KBM-7 (cell line): Measurements from ENCODE around the gene PAX3.

Experiments used
- DNase-seq: peaks from one replicate; pipeline ENCODE4 v3.0.0-alpha.2; 2015
- in situ Hi-C: fragments of 300-500 bp; cut with MboI; formaldehyde crosslinking; loops from 2 replicates; pipeline ENCODE4 v1.14.3; 2020; ENCODE audit warnings: low sequenced_read_pairs, low pct_unique_long_range_greater_than_20kb, mixed read lengths

The PAX3 gene

GRCh38 chr2:222298311-222299150 lies at the start of gene PAX3:
Gene PAX3 (minus strand): TSS chr2:222298998. CDS start chr2:222298615, 383 bp downstream.
- in situ Hi-C loops: no loop called here
- no peak for DNase-seq

- DNase-seq: no peak
- in situ Hi-C loops: no loop called here
Measured at GRCh38 chr2:222341331-222341730, 42.5 kb upstream of the PAX3 start.

- in situ Hi-C loops: no loop called here
- no peak for DNase-seq
Measured at GRCh38 chr2:222338374-222338773, 39.6 kb upstream of the PAX3 start.

- in situ Hi-C loops: no loop called here
Measured at GRCh38 chr2:222336931-222337330, 38.1 kb upstream of the PAX3 start.

GRCh38 chr2:222336442-222336841 lies 37.6 kb upstream of the PAX3 start:
- in situ Hi-C loops: no loop called here
- no peak for DNase-seq

More at GRCh38 chr2:222336931-222337330, 38.1 kb upstream of the PAX3 start:
- no peak for DNase-seq

GRCh38 chr2:222334914-222335313 lies 36.1 kb upstream of the PAX3 start:
- in situ Hi-C loops: no loop called here
- DNase-seq: no peak

GRCh38 chr2:222333397-222333796 lies 34.6 kb upstream of the PAX3 start:
- no peak for DNase-seq
- in situ Hi-C loops: no loop called here

- peak; percentile 36 for DNase-seq
- in situ Hi-C loops: no loop called here
Measured at GRCh38 chr2:222332116-222332515, 33.3 kb upstream of the PAX3 start.

GRCh38 chr2:222330910-222331309 lies 32.1 kb upstream of the PAX3 start:
- no peak for DNase-seq
- in situ Hi-C loops: no loop called here

GRCh38 chr2:222322236-222322635 lies 23.4 kb upstream of the PAX3 start:
- no peak for DNase-seq
- in situ Hi-C loops: loop anchor here (25.0 kb wide), 2 partner anchors 240 to 260 kb away; no protein-coding TSS in a partner anchor

- no peak for DNase-seq
- in situ Hi-C loops: loop anchor here (25.0 kb wide), 2 partner anchors 242 to 258 kb away; no protein-coding TSS in a partner anchor
Measured at GRCh38 chr2:222320436-222321395, 21.9 kb upstream of the PAX3 start.

GRCh38 chr2:222319586-222320435 lies 21.0 kb upstream of the PAX3 start:
- in situ Hi-C loops: loop anchor here (25.0 kb wide), 2 partner anchors 242 to 258 kb away; no protein-coding TSS in a partner anchor
- DNase-seq: peak; percentile 56

- peak; percentile 69 for DNase-seq
- in situ Hi-C loops: loop anchor here (25.0 kb wide), 2 partner anchors 243 to 257 kb away; no protein-coding TSS in a partner anchor
Measured at GRCh38 chr2:222318712-222319585, 20.2 kb upstream of the PAX3 start.

GRCh38 chr2:222318026-222318711 lies 19.4 kb upstream of the PAX3 start:
- in situ Hi-C loops: loop anchor here (25.0 kb wide), 2 partner anchors 244 to 256 kb away; no protein-coding TSS in a partner anchor
- DNase-seq: peak; percentile 77

- in situ Hi-C loops: loop anchor here (25.0 kb wide), 2 partner anchors 247 to 253 kb away; no protein-coding TSS in a partner anchor
- peak; percentile 39 for DNase-seq
Measured at GRCh38 chr2:222315443-222316121, 16.8 kb upstream of the PAX3 start.

- DNase-seq: no peak
- in situ Hi-C loops: loop anchor here (25.0 kb wide), 2 partner anchors 248 to 252 kb away; no protein-coding TSS in a partner anchor
Measured at GRCh38 chr2:222313816-222314215, 15.0 kb upstream of the PAX3 start.
